HG03521 (cell line): ENCODE data around the gene EDN1.

ENCODE experiments used
- ATAC-seq: cut with Tn5 transposase; IDR thresholded peaks from one replicate; pipeline ENCODE4 v1.9.1; 2021; ENCODE audit warnings: mild to moderate bottlenecking, moderate library complexity; ENCODE audit not compliant: unreplicated experiment

EDN1 gene

GRCh38 chr6:12269110-12269509, 21.1 kb upstream of the EDN1 start:
- ATAC-seq, result no peak

GRCh38 chr6:12270551-12271230, 19.5 kb upstream of the EDN1 start:
- no peak for ATAC-seq

DNA sequence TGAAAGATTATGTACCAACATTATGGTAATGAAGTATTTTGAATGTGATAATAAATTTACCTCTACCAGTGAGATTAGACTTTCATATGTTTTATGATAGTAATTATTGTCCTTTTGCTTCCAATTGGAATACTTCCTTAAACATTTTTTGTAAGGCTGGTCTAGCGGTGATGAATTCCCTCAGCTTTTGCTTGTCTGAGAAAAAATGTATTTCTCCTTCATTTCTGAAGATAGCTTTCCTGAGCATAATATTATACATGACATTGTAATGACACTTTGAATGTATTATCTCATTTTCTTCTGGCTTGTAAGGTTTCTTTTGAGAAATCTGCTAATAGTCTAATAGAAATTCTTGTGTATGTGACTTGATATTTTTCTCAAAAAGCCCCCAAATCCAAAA, 18.6 kb upstream of the EDN1 start:
- ATAC-seq, result no peak

GRCh38 chr6:12271997-12272396, 18.2 kb upstream of the EDN1 start:
- no peak for ATAC-seq

GRCh38 chr6:12275107-12275506, 15.1 kb upstream of the EDN1 start:
- ATAC-seq, result no peak

DNA sequence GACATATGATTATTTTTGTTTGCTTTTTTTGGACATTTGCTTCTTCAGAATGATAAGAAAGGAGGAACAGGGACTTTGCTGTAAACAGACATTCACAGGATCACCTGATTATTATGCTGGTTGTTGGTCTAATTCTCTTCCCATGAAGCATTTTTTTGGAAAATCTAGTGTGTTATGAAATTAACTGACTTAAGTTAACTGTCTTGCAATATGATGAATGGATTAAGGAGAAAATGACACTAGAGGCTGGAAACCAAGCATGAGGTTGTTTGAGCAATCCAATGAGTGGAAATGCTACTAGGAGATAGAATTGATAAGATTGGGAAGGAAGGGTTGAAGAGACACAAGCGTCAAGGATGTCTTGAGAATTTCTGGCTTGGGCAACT, 13.2 kb upstream of the EDN1 start:
- no peak for ATAC-seq

GRCh38 chr6:12277386-12277785, 12.8 kb upstream of the EDN1 start:
- no peak for ATAC-seq

- no peak for ATAC-seq
These were observed 11.2 kb upstream of the EDN1 start for GRCh38 chr6:12278915-12279314.

GRCh38 chr6:12279322-12280091, 10.7 kb upstream of the EDN1 start:
- ATAC-seq, result no peak

DNA sequence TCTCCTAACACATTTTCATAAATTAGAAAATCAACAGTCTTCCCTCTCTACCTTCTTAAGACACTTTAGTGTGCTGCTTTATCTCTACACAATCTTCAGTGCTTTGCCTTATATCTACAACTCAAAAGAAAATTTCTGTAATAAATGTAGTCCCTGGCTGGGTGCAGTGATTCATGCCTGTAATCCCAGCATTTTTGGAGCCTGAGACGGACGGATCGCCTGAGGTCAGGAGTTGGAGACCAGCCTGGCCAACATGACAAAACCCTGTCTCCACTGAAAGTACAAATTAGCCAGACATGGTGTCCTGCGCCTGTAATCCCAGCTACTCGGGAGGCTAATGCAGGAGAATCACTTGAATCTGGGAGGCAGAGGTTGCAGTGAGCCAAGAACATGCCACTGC, 9.7 kb upstream of the EDN1 start:
- ATAC-seq, result no peak

- ATAC-seq, result no peak
These were observed 9.3 kb upstream of the EDN1 start for GRCh38 chr6:12280902-12281301.

DNA sequence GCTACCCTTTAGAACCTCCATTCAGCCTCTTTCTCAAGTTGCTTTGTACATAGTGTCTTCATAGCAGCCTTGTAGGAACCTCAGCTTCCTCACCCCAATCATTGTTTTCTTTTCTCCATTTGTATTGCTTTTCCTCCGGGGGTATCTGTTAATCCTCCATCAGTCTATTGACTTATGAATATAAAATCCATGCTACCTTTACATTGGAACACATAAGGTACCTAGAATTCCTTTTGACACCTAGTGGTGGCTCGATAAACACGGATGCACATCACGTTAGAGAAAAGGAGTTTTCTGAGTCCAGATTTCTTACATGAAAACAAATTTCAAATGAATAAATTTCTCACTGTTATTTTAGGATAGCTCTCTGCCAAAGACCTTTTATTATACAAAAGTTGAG, 6.3 kb upstream of the EDN1 start:
- no peak for ATAC-seq

DNA sequence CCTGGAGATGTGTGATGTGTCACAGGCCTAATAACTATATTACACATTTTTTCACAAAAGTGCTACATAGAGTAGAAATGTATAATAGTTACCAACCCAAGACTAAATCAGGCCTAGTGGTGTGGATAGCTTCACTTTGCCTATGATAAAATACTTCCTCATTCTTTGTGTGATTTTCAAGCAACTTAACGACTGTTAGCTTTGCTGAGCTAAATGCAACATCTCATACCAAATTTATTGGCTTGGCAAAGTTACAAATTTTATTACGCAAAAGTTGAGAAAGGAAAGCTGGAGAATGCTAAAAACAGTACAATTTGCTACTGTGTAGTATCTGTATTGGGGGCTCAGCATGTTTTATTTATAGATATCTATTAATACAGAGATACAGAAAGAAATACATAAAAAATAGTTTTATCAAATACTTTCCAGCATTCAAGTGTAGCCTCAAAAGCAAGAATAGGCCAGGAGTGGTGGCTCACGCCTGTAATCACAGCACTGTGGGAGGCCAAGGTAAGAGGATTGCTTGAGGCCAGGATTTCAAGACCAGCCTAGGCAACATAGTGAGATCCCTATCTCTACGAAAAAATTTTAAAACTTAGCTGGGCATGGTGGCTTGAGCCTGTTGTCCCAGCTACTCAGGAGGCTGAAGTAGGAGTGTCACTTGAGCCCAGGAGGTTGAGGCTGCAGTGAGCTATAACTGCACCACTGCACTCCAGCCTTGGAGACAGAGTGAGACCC, 3.6 kb upstream of the EDN1 start:
- no peak for ATAC-seq

GRCh38 chr6:12288211-12288618, 1.9 kb upstream of the EDN1 start:
- no peak for ATAC-seq

DNA sequence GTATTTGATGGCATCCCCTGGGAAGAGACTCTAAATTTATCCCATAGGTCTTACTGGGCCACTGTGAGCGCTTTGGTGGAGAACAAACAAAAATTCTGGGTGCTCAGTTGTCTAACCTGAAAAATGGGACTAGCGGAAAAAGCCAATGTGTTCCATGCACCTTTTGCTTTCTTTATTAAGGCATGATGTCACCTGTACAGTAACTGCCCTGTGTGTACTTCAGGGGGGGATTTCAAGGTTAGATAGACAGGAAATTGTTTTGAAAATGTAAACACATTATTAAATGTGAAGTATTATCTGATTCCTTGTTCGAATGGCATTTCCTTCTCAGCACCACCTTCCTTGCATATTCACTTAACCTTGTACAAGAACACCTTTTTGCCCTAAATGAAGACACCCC, 1.2 kb upstream of the EDN1 start:
- ATAC-seq, result no peak

DNA sequence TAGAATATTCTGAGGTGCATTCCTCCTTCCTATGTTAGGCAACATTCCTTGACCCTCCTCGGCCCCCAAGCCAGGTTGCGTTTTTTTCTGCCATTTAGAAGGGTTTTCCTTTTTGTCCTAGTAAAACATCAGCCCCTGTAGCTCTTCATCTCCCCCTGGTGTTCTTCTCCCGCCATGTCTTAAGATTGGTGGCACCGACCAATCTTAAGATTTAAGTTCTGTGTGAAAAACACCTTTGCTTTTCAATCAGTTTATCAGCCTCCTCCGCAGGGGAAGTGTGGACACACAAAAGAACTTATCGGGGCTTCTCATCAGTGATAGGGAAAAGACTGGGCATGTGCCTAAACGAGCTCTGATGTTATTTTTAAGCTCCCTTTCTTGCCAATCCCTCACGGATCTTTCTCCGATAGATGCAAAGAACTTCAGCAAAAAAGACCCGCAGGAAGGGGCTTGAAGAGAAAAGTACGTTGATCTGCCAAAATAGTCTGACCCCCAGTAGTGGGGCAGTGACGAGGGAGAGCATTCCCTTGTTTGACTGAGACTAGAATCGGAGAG, 719 bp upstream of the EDN1 start:
- ATAC-seq, result no peak

DNA sequence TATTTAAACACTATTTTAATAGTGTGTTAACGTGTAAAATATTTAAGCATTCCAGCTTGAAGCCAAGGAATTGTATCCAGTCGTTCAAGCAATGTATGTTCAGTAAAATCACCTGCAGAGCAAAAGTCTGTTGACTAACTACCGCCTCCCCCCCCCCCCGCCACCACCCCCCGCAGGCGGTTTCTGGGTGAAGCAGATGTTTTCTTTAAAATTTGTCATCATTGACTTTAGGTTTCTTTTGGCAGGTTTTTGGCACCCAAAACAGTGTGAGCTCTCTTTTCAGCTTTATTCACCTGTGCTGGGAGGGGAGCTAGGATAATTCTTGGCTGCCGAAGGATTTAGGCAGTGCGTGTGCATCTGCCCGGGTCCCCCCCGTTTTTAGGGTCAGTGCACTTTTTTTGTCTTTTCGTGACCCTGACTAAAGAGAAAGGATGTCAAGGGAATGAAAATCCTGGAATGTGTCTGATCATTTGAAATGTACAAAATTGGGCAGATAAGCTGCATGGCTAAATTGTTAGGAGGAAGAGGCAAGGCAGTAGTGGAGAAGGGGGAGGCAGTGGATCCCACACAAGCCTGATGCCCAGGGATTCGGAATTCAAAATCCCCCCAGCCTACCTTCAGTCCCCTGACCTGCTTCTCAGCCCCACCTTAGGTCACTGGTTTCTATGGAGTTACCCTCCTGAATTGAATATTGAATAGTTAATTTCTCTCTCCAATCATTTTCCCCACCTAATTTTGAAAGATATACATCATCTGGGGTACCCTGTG, 1.1 kb downstream of the EDN1 start:
- no peak for ATAC-seq

DNA sequence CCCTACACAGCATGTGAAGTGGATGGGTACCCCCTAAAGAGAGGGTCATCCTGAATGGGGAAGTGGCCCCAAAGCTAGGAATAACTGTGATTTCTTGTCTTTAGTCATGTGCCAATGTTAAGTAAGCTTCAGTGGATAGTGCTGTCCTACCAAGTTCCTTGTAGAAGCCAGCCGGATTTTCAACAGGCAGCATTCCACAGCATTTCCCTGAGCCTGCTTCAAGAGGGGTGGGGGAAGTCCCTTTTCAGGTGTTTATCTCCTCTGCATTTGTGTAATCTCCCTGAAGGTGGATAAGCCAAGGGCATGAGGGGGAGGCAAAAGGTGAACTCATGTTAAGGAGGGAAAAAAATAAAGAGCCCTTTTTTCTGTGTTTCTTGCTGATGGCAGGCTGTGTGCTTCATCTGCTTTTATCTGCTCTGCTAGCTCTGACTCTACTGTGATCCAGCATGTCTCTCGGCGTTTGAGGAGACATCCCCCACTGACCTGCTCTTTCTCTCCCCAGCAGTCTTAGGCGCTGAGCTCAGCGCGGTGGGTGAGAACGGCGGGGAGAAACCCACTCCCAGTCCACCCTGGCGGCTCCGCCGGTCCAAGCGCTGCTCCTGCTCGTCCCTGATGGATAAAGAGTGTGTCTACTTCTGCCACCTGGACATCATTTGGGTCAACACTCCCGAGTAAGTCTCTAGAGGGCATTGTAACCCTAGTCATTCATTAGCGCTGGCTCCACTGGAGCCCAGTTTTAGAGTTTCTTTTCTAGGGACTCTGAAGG, 1.9 kb downstream of the EDN1 start:
- ATAC-seq, result no peak

DNA sequence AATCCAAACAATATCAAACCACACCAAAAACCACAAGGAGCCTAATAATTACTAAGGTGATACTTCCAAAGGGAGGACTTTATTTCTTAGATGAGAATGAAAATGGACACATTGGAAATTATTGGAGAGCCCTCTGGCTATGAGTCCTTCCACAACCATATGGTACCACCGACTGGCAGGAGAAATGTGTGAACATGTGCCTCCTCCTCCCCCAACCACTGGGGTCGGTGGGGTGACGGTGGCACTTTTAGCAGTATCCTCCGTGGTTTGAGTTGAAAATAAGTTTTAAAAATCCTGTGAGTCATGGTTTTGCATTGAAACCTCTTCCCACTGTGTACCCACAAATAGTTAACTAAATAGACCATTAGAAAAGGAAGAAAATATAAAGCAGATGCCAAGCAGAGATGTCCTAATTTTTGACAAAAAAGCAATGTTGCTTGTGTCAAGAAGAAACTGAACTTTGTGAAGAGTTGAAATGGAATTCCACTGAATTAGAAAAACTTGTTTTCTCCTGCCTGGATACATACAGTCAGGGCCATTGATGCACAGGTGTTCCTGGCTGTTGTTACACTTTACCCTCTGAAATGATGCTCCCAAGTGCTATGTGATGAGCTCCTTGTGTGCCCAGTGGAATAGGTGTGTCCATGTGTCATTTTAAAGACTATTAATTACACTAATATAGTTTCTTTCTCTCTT, 3.2 kb downstream of the EDN1 start:
- ATAC-seq, result no peak
